Measurements from ENCODE around the gene TRIO.
"Not testable (repeated sequence)": the region's sequence is repeated elsewhere in the genome, so short reads cannot be mapped to it uniquely, and the experiment has no call there.

Gene TRIO

DNA sequence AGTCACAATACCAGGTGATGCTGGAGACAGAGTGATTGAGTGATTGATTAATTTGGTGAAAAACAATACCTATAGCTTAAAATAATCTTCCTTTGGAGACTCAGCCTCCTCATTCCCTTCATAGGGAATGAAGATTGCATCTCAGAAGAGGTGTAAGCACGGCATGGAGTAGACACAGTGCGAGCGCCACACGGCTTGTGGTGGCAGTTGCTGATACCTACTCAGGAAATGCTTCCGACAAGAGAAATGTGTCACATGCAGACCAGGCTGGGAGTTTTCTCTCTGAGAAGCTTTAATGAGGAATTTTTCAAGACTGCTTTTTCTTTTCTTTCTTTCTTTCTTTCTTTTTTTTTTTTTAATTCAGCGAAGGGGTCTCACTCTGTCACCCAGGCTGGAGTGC, 226.6 kb downstream of the TRIO start:
- DNase-seq = no peak

DNA sequence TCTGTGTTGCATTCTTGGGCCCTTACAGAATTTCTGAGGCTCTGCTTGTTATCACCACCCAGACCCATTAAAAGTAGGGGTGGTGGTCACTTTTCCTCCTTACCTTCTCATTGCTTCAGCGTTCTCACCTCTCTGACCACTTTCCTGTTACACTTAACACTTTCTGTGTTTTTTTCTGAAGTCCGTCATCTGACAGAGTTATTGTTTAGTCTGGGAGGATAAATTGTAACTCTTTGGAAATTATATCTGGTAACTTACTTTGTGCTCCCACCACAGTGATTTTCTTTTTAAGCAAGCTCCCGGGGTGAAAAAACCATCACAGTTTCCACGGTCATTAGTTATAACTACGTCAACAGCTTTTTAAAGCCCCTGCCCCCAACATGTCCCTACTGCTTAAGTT, 227.2 kb downstream of the TRIO start:
- no peak for DNase-seq

DNA sequence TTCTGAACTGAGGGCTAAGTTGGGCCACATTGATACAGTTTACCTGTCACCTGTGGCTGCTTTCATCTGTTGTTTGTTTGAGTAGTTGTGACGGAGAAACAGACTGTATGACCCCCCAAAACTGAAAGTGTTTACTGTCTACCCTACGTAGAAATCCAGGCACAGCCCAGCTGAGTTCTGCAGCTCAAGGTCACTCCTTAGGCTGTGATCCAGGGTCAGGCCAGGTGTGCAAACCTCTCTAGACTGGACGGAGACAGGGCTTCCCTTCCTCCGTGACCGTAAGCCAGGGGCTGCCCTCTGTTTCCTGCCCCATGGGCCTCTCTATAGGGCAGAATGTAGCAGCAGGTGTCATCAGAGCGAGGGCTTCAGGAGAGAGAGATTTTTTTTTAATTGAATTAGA, 230.5 kb downstream of the TRIO start:
- DNase-seq = no peak

- no peak for DNase-seq
These were observed 231.0 kb downstream of the TRIO start for GRCh38 chr5:14374100-14374499.

DNA sequence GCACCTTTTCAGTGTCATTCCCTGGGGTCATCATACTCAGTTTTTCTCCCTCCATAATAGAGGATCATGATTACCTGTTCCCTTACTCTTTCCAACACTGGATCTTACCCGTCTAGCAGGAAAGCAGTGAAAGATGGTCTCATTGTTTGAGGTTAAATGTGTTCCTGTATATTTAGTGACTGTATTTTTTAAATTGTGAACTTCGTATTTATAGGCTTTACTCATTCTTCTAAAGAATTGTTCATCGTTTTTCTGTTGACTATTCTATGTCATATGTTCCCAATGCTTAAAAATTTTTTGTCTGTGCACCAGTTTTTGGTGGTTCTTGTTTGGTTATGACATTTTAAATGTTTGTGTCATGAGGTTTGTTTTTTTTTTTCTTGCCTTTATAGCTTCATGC, 233.6 kb downstream of the TRIO start:
- no peak for DNase-seq

DNA sequence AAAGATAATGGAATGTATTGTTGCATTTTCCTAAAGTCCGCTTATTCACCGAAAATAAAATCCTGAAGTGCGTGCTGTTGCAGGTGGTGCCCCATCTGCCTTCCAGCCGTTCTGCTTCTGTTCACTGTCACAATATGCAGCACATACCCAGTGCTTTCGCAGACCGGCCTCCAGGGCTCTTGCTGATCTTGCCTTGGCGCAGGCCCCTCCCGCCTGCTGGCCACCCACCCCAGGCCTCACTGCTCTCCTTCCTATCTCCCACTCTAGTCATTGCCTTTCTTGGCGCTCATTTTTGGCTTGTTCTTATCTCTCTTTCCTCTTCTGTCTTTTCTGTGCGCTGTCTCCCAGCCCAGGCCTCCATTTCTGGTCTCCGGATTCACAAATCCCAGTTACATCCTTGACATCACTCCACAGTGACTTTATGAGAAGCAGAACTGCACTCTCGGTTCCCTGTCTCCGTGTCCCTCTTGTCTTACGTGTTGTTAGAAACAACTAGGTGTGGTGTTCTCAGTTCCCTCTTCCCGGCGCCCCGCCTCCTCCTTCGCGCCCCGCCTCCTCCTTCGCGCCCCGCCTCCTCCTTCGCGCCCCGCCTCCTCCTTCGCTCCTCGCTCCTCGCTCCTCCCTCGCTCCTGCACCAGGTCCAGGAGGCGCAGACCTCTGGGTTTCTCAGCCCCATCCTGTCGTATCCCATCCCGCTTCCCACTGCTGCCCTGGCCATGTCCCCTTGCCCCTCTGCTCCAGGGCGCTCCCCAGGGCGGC, 236.8 kb downstream of the TRIO start:
- no peak for DNase-seq

- DNase-seq = no peak
These were observed 237.6 kb downstream of the TRIO start for GRCh38 chr5:14380712-14381111.

- no peak for DNase-seq
These were observed 239.5 kb downstream of the TRIO start for GRCh38 chr5:14382640-14383039.

- DNase-seq = no peak
These were observed 240.8 kb downstream of the TRIO start for GRCh38 chr5:14383923-14384322.

DNA sequence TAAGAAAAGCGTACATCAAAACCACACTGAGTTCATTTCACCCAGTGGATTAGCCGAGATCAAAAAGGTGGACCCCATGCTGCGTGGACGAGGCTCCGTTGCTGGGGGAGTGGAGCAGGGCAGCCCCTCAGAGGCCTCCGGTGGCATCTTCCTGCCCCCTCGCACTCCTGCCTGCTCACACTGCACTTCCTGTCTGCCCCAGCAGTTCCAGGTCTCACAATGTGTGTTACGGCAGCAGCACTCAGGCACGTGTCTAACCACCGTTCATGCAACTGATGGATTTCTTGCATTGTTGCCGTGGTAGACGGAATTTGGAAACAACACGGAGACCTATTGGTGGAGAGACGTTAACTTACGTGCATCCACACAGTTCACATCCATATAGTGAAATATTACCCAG, 241.9 kb downstream of the TRIO start:
- DNase-seq = no peak

DNA sequence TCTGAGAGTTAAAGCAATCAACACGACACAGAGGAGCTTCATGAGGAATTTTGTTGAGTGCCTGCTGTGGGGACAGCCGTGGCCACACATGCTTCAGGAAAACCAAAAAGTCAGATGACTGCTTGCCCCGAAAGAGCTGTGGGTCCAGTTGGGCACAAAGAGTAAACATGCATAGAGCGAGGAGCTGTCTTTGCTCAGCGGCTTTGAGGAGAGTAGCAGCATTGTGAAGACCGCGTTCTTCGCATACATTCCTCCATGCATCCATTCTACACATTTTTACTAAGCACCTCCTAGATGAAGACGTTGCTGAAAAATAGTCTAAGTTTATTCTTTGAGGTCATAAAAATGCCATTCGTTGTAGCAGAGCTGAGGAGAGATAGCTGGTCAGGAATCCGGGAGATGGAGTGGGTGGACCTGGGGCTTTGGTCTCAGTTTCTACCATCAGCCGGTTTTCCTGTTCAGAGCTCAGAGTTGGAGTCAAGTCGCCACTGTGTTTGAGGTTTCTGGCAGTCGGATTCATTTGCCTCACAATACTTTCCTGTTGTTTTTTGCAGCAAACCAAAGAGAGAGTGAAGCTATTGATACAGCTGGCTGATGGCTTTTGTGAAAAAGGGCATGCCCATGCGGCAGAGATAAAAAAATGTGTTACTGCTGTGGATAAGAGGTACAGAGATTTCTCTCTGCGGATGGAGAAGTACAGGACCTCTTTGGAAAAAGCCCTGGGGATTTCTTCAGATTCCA, 243.9 kb downstream of the TRIO start:
- DNase-seq = no peak

DNA sequence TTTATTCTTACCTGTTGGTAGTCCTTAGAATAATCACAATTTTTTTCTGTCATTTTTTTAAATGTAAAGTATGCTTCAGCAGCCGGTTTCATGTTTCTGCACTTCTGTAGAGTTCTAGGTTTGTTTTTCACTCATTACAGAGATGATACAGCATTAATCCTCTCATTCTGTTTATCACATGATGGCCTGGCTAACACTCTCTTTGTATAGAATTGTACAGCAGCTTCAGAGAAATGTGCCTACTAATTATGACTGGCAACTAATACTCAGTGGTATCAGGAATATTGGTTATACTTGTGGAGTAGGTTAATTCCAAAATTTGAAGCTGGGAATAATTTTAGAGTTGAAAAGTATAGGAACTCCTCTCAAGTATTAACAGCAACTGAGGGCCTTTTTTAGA, 245.6 kb downstream of the TRIO start:
- no peak for DNase-seq

- not testable (repeated sequence) for DNase-seq
These were observed 249.4 kb downstream of the TRIO start for GRCh38 chr5:14392552-14392951.

DNA sequence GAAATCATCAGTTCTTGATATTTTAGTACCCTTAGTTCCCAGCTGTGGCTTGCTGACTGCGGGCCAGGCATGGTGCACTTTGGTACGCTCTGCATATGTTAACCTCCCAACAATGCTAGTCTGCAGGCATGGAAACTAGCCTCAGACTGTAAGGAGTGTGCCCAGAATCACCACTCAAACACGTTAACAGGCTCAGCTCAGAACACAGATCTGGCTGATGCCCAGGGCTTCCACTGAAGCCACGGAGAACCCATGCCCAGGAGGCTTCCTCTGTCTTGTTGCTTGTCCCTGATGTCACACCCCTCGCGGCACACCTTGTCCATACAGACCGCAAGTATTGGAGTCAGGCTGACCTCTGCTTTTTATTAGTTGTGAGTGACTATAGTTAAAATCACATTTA, 251.2 kb downstream of the TRIO start:
- no peak for DNase-seq

DNA sequence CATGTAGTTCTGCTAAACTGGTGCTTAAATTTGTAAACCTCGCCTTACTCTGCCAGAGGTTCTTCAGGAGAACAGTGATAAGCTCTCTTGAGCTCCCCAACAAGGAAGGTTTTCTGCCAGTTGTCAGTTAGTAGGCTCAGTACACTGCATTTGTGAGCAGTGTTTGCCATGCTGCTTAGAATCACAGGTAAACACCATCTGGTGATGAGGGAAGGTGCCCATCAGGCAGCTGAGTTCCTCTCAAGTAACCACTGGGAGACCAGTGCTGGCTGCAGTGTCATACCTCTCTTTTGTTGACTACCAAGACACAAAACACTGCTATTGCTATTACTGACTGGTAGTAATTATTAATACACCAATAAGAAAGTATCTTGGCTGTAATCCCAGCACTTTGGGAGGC, 252.3 kb downstream of the TRIO start:
- no peak for DNase-seq

DNA sequence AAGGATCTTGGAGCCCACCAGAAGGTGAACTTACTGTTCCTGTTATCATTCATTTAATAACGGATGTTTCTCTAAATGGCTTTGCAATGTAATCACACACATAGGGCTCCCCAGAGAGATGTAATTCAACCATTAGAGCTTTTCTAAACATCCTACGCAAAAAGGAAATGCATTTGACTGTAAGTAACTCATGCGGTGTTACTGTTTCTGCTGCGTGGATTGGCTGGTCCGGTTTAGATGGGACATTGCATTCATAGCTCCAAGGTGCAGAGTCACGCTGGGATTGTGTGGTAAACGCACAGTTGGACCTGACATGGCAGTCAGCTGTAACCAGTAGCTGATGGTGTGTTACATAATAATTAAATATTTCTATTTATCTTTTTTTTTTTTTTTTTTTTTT, 252.9 kb downstream of the TRIO start:
- DNase-seq = no peak

- DNase-seq = no peak
These were observed 253.6 kb downstream of the TRIO start for GRCh38 chr5:14396737-14397136.

- no peak for DNase-seq
These were observed 254.6 kb downstream of the TRIO start for GRCh38 chr5:14397717-14398116.

GRCh38 chr5:14399054-14399692, 256.0 kb downstream of the TRIO start:
- DNase-seq = no peak

GRCh38 chr5:14400085-14400484, 256.9 kb downstream of the TRIO start:
- no peak for DNase-seq

DNA sequence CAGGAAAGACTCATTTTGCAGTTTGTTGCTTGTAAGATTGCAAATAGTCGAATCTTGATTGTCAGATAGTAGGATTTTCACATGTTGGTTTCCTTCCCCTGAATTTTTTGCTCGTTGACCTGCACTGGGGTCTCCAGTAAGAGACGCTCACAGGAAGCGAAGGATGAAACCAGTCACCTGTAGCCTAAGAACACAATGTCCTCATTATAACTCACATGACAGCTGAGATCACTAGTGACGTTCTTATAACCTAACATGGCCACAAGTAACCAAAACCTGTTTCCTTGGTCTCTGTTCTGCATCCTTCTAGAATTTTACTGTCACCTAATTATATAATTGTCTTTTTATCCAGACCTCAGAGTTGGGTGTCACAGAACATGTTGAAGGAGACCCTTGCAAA, 257.5 kb downstream of the TRIO start:
- no peak for DNase-seq

- no peak for DNase-seq
These were observed 258.5 kb downstream of the TRIO start for GRCh38 chr5:14401639-14402038.

DNA sequence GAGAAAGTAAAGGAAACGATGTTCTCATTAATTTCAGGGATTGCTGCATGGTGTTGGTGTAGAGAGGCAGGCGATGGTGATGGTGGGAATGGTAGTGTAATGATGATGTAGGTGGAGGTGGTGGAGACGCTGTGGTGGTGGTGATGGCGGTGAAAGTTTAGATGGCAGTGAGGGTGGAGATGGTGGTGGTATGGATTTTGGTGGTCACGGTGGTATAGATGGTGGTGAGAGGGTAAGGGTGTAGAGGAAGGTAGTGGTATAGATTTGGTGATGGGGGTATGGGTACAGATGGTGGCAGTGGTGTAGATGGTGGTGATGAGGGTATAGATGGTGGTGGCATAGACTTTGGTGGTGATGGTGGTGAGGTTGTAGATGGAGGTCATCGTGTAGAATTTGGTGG, 259.3 kb downstream of the TRIO start:
- no peak for DNase-seq

DNA sequence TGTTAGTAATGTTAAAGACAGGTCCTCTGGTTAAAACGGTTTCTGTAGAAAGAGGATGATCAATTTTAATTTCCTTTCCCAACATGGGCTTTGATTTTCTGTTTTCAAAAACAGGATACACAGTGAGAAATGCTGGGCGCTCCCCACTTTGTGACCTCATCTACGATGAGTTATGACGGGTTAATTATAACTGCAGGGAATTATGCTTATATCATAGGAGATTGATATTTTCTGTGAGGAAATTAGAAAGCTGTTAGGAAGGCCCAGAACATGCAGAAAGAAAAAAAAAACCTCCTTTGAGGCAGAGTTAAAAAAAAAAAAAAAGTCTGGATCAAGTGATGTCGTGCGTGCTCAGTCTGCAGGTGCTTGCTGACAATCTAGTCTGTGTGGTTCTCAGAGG, 261.6 kb downstream of the TRIO start:
- no peak for DNase-seq

Data from stimulated activated naive CD4-positive, alpha-beta T cell treated with Interleukin-2 at 50 U/mL for 16 hours (primary cell).